GM12874 (cell line): ENCODE results near the gene SLC30A10.

Experiments
- CTCF ChIP-seq: IDR thresholded peaks from 2 replicates; pipeline ENCODE4 v1.5.1; 2011; ENCODE audit warnings: low read depth, mild to moderate bottlenecking, control low read depth, low read length, moderate library complexity; ENCODE audit not compliant: insufficient read depth

The SLC30A10 gene

GRCh38 chr1:219906924-219907771 is 21.2 kb downstream of the SLC30A10 start:
- TF ChIP-seq CTCF, result no peak

DNA sequence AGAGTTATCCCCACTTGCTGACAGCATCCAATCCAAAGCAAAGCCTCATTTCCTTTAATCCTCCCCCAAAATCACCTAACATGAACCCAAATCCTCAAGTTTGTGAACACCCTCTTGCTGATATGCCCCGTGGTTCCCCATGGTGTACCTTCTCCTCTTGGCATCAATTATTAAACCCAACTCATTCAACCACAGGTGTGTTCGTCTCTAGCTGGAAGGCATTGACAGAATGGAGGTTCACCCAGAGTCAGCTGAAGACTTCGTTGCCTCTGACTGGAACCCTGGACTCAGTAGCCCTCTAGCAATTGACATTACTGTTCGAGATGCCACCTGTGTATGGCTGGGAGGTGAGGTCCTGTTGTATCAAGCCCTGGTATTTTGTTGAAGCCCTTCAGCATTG is 22.8 kb downstream of the SLC30A10 start:
- no peak for TF ChIP-seq CTCF

DNA sequence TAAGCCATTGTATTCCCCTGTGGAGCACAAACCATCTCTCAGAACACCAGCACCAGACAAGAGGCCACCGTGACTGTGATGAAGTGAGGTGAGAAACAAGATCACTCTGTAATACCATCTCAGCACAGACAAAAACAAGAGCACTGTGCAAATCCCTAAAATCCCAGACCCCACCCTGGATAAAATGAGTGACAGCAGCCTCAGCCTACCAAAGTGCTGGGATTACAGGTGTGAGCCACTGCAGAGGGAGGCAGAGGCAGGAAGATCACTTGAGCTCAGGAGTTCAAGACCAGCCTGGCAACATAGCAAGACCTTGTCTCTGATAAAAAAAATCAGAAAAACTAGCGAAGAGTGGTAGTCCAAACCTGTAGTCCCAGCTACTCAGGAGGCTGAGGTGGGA is 23.4 kb downstream of the SLC30A10 start:
- no peak for TF ChIP-seq CTCF

DNA sequence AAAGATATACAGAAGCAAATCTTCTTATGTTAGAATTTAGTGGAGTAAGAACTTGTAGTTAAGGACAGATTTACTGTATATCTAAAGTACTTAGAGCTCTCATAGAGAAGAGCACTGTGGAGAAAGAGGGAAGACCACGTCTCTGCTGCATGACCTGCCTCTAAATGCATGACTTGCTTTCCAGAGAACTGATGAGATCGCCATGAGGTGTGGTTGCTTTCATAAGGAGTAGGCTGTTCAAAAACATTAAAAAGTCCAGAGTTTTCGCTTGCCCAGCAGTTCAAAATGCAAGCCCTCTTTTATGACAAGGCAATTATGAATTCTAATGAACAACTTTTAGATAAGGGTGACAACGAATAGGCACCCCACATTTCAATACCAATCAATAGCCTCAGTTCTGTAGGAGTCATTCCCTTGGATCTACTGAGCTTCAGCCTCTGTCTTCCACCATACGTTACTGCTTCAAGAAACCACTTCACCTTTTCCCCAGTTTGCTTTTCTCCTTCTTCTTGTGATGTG is 24.9 kb downstream of the SLC30A10 start:
- TF ChIP-seq CTCF, result no peak

- no peak for TF ChIP-seq CTCF
These were observed 25.4 kb downstream of the SLC30A10 start for GRCh38 chr1:219902951-219903350.

- no peak for TF ChIP-seq CTCF
These were observed 27.5 kb downstream of the SLC30A10 start for GRCh38 chr1:219900882-219901281.

GRCh38 chr1:219900201-219900600 is 28.2 kb downstream of the SLC30A10 start:
- TF ChIP-seq CTCF, result no peak
